ENCODE data around the gene CDC42BPB.

DNA sequence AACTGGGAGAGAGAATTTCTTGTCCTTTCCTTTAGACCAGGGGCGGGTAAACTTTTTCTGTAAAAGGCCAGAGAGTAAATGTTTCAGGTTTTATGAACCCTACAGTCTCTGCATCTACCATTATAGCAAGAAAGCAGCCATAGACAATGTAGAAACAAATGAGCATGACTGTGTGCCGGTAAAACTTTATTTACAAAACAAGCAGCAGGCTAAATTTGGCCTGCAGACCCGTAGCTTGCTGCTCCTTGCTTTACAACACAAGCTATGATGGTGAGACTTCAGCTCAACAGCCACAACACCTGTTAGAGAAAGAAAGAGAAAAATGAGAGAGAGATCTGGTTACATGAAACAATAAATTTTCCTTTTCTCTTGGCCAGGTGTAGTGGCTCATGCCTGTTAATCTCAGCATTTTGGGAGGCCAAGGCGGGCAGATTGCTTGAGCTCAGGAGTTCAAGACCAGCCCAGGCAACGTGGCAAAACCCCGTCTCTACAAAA is 4.2 kb upstream of the CDC42BPB start:
- TF ChIP-seq, protein P1, sequence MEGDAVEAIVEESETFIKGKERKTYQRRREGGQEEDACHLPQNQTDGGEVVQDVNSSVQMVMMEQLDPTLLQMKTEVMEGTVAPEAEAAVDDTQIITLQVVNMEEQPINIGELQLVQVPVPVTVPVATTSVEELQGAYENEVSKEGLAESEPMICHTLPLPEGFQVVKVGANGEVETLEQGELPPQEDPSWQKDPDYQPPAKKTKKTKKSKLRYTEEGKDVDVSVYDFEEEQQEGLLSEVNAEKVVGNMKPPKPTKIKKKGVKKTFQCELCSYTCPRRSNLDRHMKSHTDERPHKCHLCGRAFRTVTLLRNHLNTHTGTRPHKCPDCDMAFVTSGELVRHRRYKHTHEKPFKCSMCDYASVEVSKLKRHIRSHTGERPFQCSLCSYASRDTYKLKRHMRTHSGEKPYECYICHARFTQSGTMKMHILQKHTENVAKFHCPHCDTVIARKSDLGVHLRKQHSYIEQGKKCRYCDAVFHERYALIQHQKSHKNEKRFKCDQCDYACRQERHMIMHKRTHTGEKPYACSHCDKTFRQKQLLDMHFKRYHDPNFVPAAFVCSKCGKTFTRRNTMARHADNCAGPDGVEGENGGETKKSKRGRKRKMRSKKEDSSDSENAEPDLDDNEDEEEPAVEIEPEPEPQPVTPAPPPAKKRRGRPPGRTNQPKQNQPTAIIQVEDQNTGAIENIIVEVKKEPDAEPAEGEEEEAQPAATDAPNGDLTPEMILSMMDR (IDR thresholded peaks at IDR 0.05 in 4 of 5, conservative IDR thresholded peaks at IDR 0.05 in 1 of 5): no peak
- no peak for TF ChIP-seq POLR2A (IDR thresholded peaks at IDR 0.05)

Data from gastrocnemius medialis (tissue), 4 donors.